Peyer's patch (tissue), 4 donors: ENCODE data around the gene GATAD2B.
"Not testable (repeated sequence)": the region's sequence is repeated elsewhere in the genome, so short reads cannot be mapped to it uniquely, and the experiment has no call there.

Source experiments
- POLR2A ChIP-seq, 2 donors: fragments of 450-650 bp; IDR thresholded peaks; one replicate each; pipeline ENCODE4 v1.5.1; 2017; ENCODE audit warnings: antibody characterized with exemption in 2 of 2, mild to moderate bottlenecking in 2 of 2, moderate library complexity in 2 of 2
- TF ChIP-seq, protein P1 (sequence below), 6 experiments: fragments of 450-650 bp in 4 of 6; fragments of 200-600 bp in 2 of 6; sonication (generic) in 1 of 6; IDR thresholded peaks; one replicate each; pipeline ENCODE4 v1.5.1; 2017 to 2019; ENCODE audit warnings: antibody characterized with exemption in 6 of 6, mild to moderate bottlenecking in 3 of 6, moderate library complexity in 1 of 6

DNA sequence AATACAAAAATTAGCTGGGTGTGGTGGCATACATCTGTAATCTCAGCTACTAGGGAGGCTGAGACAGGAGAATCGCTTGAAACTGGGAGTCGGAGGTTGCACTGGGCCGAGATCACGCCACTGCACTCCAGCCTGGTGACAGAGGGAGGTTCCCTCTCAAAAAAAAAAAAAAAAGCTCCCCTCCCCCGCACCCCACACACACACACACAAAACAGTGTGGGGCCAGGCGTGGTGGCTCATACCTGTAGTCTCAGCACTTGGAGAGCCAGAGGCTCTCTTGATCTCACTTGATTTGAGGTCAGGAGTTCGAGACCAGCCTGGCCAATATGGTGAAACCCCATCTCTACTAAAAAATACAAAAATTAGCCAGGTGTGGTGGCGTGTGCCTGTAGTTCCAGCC is 16.9 kb downstream of the GATAD2B start:
- TF ChIP-seq, protein P1, sequence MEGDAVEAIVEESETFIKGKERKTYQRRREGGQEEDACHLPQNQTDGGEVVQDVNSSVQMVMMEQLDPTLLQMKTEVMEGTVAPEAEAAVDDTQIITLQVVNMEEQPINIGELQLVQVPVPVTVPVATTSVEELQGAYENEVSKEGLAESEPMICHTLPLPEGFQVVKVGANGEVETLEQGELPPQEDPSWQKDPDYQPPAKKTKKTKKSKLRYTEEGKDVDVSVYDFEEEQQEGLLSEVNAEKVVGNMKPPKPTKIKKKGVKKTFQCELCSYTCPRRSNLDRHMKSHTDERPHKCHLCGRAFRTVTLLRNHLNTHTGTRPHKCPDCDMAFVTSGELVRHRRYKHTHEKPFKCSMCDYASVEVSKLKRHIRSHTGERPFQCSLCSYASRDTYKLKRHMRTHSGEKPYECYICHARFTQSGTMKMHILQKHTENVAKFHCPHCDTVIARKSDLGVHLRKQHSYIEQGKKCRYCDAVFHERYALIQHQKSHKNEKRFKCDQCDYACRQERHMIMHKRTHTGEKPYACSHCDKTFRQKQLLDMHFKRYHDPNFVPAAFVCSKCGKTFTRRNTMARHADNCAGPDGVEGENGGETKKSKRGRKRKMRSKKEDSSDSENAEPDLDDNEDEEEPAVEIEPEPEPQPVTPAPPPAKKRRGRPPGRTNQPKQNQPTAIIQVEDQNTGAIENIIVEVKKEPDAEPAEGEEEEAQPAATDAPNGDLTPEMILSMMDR (IDR thresholded peaks at IDR 0.05): not testable (repeated sequence)
- TF ChIP-seq POLR2A (IDR thresholded peaks at IDR 0.05): not testable (repeated sequence)
